ENCODE results near the gene FGD3.

Gene FGD3

GRCh38 chr9:92963831-92964606 lies 16.7 kb downstream of the FGD3 start:
- Histone ChIP-seq H3K4me3 (ENCODE audit: low read length) (no peak overlapping the region), H3K9me3 (ENCODE audit: low read length) (no peaks in the 10 kb centered on the region), H3K4me1 (ENCODE audit: insufficient read depth, low read length) (peaks cover 10% of the 10 kb centered on the region), H3K36me3 (ENCODE audit: insufficient read depth, low read length) (no peaks in the 10 kb centered on the region), H3K27me3 (ENCODE audit: insufficient read depth, low read length) (no peaks in the 10 kb centered on the region), H2AFZ (ENCODE audit: low read depth, low read length) (no peak overlapping the region)

GRCh38 chr9:92964607-92965060 lies 17.3 kb downstream of the FGD3 start:
- no peak overlapping the region for H2AFZ ChIP-seq (ENCODE audit: low read depth, low read length)
- H3K9me3 ChIP-seq (ENCODE audit: low read length), result no peaks in the 10 kb centered on the region
- H3K4me3 ChIP-seq (ENCODE audit: low read length), result no peak overlapping the region
- peaks cover 16% of the 10 kb centered on the region for H3K4me1 ChIP-seq (ENCODE audit: insufficient read depth, low read length)
- H3K27me3 ChIP-seq (ENCODE audit: insufficient read depth, low read length), result no peaks in the 10 kb centered on the region
- H3K36me3 ChIP-seq (ENCODE audit: insufficient read depth, low read length), result no peaks in the 10 kb centered on the region

- peaks cover 22% of the 10 kb centered on the region for H3K4me1 ChIP-seq (ENCODE audit: insufficient read depth, low read length)
- no peaks in the 10 kb centered on the region for H3K9me3 ChIP-seq (ENCODE audit: low read length)
- H3K4me3 ChIP-seq (ENCODE audit: low read length), result no peak overlapping the region
- no peak overlapping the region for H2AFZ ChIP-seq (ENCODE audit: low read depth, low read length)
- H3K27me3 ChIP-seq (ENCODE audit: insufficient read depth, low read length), result no peaks in the 10 kb centered on the region
- no peaks in the 10 kb centered on the region for H3K36me3 ChIP-seq (ENCODE audit: insufficient read depth, low read length)
These were observed 17.9 kb downstream of the FGD3 start for GRCh38 chr9:92965061-92965758.

- Histone ChIP-seq H3K4me3 (ENCODE audit: low read length) (no peak overlapping the region), H2AFZ (ENCODE audit: low read depth, low read length) (no peak overlapping the region), H3K27me3 (ENCODE audit: insufficient read depth, low read length) (no peaks in the 10 kb centered on the region), H3K4me1 (ENCODE audit: insufficient read depth, low read length) (peaks cover 29% of the 10 kb centered on the region), H3K9me3 (ENCODE audit: low read length) (no peaks in the 10 kb centered on the region), H3K36me3 (ENCODE audit: insufficient read depth, low read length) (no peaks in the 10 kb centered on the region)
These were observed 18.6 kb downstream of the FGD3 start for GRCh38 chr9:92965759-92966517.

- Histone ChIP-seq H3K4me1 (ENCODE audit: insufficient read depth, low read length) (peaks cover 33% of the 10 kb centered on the region), H3K27me3 (ENCODE audit: insufficient read depth, low read length) (no peaks in the 10 kb centered on the region), H2AFZ (ENCODE audit: low read depth, low read length) (no peak overlapping the region), H3K4me3 (ENCODE audit: low read length) (no peak overlapping the region), H3K9me3 (ENCODE audit: low read length) (no peaks in the 10 kb centered on the region), H3K36me3 (ENCODE audit: insufficient read depth, low read length) (no peaks in the 10 kb centered on the region)
These were observed 19.1 kb downstream of the FGD3 start for GRCh38 chr9:92966518-92966800.

- no peak overlapping the region for H3K4me3 ChIP-seq (ENCODE audit: low read length)
- no peak overlapping the region for H2AFZ ChIP-seq (ENCODE audit: low read depth, low read length)
- H3K36me3 ChIP-seq (ENCODE audit: insufficient read depth, low read length), result no peaks in the 10 kb centered on the region
- H3K9me3 ChIP-seq (ENCODE audit: low read length), result no peaks in the 10 kb centered on the region
- peaks cover 33% of the 10 kb centered on the region for H3K4me1 ChIP-seq (ENCODE audit: insufficient read depth, low read length)
- no peaks in the 10 kb centered on the region for H3K27me3 ChIP-seq (ENCODE audit: insufficient read depth, low read length)
These were observed 20.8 kb downstream of the FGD3 start for GRCh38 chr9:92968081-92968480.

- Histone ChIP-seq H2AFZ (ENCODE audit: low read depth, low read length) (no peak overlapping the region), H3K36me3 (ENCODE audit: insufficient read depth, low read length) (no peaks in the 10 kb centered on the region), H3K27me3 (ENCODE audit: insufficient read depth, low read length) (no peaks in the 10 kb centered on the region), H3K4me1 (ENCODE audit: insufficient read depth, low read length) (peaks cover 33% of the 10 kb centered on the region), H3K9me3 (ENCODE audit: low read length) (no peaks in the 10 kb centered on the region), H3K4me3 (ENCODE audit: low read length) (no peak overlapping the region)
These were observed 22.5 kb downstream of the FGD3 start for GRCh38 chr9:92969516-92970466.

- Histone ChIP-seq H2AFZ (ENCODE audit: low read depth, low read length) (no peak overlapping the region), H3K36me3 (ENCODE audit: insufficient read depth, low read length) (no peaks in the 10 kb centered on the region), H3K9me3 (ENCODE audit: low read length) (no peaks in the 10 kb centered on the region)
These were observed 23.2 kb downstream of the FGD3 start for GRCh38 chr9:92970467-92970923.

GRCh38 chr9:92971121-92971520 lies 23.8 kb downstream of the FGD3 start:
- Histone ChIP-seq H3K4me3 (ENCODE audit: low read length) (no peak overlapping the region), H3K9me3 (ENCODE audit: low read length) (no peaks in the 10 kb centered on the region), H3K27me3 (ENCODE audit: insufficient read depth, low read length) (no peaks in the 10 kb centered on the region), H2AFZ (ENCODE audit: low read depth, low read length) (no peak overlapping the region), H3K4me1 (ENCODE audit: insufficient read depth, low read length) (peaks cover 26% of the 10 kb centered on the region), H3K36me3 (ENCODE audit: insufficient read depth, low read length) (no peaks in the 10 kb centered on the region)

More at GRCh38 chr9:92970467-92970923, 23.2 kb downstream of the FGD3 start:
- no peaks in the 10 kb centered on the region for H3K27me3 ChIP-seq (ENCODE audit: insufficient read depth, low read length)
- H3K4me3 ChIP-seq (ENCODE audit: low read length), result no peak overlapping the region
- peaks cover 27% of the 10 kb centered on the region for H3K4me1 ChIP-seq (ENCODE audit: insufficient read depth, low read length)

GRCh38 chr9:92971776-92972175 lies 24.5 kb downstream of the FGD3 start:
- peaks cover 26% of the 10 kb centered on the region for H3K4me1 ChIP-seq (ENCODE audit: insufficient read depth, low read length)
- no peaks in the 10 kb centered on the region for H3K36me3 ChIP-seq (ENCODE audit: insufficient read depth, low read length)
- H3K4me3 ChIP-seq (ENCODE audit: low read length), result no peak overlapping the region
- no peak overlapping the region for H2AFZ ChIP-seq (ENCODE audit: low read depth, low read length)
- no peaks in the 10 kb centered on the region for H3K27me3 ChIP-seq (ENCODE audit: insufficient read depth, low read length)
- H3K9me3 ChIP-seq (ENCODE audit: low read length), result no peaks in the 10 kb centered on the region

GRCh38 chr9:92973700-92974099 lies 26.4 kb downstream of the FGD3 start:
- H3K27me3 ChIP-seq (ENCODE audit: insufficient read depth, low read length), result no peaks in the 10 kb centered on the region
- no peak overlapping the region for H2AFZ ChIP-seq (ENCODE audit: low read depth, low read length)
- H3K9me3 ChIP-seq (ENCODE audit: low read length), result peaks cover 2% of the 10 kb centered on the region
- no peak overlapping the region for H3K4me3 ChIP-seq (ENCODE audit: low read length)
- peaks cover 26% of the 10 kb centered on the region for H3K4me1 ChIP-seq (ENCODE audit: insufficient read depth, low read length)
- no peaks in the 10 kb centered on the region for H3K36me3 ChIP-seq (ENCODE audit: insufficient read depth, low read length)

GRCh38 chr9:92974161-92974661 lies 26.9 kb downstream of the FGD3 start:
- H3K9me3 ChIP-seq (ENCODE audit: low read length), result peaks cover 2% of the 10 kb centered on the region
- H2AFZ ChIP-seq (ENCODE audit: low read depth, low read length), result no peak overlapping the region
- no peak overlapping the region for H3K4me3 ChIP-seq (ENCODE audit: low read length)
- H3K27me3 ChIP-seq (ENCODE audit: insufficient read depth, low read length), result no peaks in the 10 kb centered on the region
- H3K36me3 ChIP-seq (ENCODE audit: insufficient read depth, low read length), result no peaks in the 10 kb centered on the region
- H3K4me1 ChIP-seq (ENCODE audit: insufficient read depth, low read length), result peaks cover 20% of the 10 kb centered on the region
